Measurements from ENCODE around the gene SLC16A6.

- TF ChIP-seq POLR2A (IDR thresholded peaks at IDR 0.05) (no peak), CTCF (IDR thresholded peaks at IDR 0.05) (no peak)
These were observed 11.7 kb upstream of the SLC16A6 start for GRCh38 chr17:68302666-68303065.
